HG02840 (cell line): ENCODE measurements around the gene CWC27.

Source experiments
- ATAC-seq: cut with Tn5 transposase; IDR thresholded peaks from one replicate; pipeline ENCODE4 v1.9.1; 2021; ENCODE audit warnings: mild to moderate bottlenecking, moderate library complexity, moderate number of reproducible peaks; ENCODE audit not compliant: unreplicated experiment, low FRiP score

The CWC27 gene

DNA sequence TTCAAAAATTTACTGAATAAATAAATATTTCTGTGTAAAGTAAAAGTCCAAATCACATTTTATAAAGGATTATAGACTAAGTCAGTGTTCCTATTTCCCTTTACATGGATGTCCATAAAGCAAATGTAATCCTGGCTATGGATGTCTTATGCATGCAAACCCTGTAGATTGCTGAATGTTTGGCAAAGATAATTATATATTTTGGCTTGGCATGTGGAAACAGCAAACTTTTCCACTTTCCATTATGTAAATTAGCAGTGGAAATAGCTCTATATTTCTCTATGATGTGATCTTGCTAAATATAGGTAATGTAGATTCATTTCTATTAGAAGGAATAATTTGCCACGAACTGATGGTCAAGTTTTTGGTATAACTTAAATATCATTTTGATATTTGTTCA is 66.5 kb downstream of the CWC27 start:
- ATAC-seq, result no peak

DNA sequence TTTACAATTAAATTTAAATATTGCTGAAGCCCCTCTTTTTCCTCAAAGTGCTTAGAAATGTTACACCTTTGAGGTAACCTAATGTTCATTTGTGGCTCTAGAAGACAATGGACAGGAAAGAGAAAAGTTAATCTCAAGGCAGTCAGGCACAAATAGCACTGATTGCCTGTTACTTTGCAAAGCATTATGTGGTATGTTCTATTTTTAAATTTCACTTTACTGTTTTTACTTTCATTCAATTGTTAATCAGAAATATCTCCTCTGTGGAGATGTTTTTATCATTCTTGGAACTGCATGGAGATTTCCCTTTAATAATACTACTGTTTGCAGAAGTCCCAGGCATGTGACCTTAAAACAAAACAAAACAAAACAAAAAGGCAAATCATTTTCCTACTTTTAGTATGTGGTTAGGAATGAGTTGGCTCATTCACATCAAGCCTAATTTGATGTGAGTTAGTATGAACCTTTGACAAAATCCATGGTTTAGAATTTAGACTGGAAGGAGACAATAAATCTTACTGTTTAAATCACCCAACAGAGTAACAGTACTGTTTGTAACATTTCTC is 67.5 kb downstream of the CWC27 start:
- ATAC-seq, result no peak

DNA sequence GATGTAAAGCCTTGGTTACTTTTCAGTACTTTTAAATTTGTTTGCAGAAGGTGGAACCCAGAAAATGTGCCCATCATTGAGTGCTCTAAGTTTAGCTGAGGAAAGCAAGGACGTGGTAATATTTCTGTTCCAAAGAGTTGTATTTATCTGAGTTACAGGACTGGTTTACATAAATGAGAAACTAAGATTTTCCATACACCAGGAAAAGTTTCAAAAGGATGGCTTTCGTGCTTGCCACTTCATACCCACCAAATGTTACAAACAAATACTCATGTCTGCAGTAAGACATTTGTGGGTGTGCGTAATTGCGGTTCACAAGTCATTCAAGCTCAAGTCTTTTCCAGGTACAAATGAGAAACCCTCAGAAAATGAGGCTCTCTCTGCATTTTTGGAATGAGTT is 68.1 kb downstream of the CWC27 start:
- ATAC-seq, result no peak

DNA sequence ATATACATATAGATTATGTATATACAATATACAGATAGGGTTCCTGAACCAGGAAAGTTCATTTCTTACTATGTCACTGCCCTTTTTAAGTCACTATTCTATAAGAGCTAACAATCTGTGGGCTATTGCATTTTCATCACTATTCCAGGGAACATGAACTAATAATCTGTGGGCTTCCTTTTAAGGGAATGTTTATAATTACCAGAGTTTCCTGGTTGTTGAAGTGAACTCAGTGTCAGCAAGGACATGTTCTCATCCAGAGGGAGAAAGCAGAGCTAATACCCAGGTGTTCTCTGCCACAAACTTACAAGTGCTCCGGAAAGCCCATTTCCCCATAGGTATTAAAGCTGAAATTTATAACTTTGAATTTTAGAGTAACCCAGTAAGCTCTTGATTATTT is 69.6 kb downstream of the CWC27 start:
- ATAC-seq, result no peak

DNA sequence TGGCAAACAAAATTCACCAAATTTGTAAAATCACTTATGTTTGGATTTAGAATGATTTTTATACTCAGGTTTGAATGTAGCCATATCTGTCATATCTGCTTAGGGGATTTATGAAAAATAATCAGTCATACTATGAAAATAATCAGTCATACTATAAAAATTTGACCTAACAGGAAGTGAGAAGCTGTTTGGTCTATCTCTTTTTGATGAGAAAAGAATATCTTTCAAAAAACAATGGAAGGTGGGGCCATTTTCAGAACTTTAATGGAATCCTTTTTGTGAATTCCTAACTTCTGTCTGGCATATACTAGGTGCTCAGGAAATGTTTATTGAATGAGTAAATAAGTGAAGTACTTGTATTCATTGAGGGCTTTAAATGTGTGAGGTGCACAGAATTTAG is 70.1 kb downstream of the CWC27 start:
- no peak for ATAC-seq

DNA sequence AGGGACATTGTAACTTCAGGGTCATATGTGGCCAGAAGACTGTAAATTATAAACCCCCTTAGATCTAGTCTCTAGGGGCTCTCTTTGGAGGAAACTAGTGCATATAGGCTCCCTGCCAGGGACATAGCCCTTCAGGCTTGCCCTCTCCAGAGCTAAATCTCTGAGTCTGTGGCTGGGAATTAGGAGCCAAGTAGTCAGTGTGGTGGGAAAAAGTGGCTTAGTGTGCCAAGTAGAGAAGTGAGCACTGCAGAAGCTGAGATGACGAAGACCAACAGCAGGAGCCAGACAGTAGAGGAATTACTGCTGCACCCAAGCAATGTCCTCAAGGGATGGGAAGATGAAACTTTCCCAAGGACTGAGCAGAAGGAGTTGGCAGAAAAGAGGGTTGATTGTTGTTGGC is 71.2 kb downstream of the CWC27 start:
- ATAC-seq, result no peak

DNA sequence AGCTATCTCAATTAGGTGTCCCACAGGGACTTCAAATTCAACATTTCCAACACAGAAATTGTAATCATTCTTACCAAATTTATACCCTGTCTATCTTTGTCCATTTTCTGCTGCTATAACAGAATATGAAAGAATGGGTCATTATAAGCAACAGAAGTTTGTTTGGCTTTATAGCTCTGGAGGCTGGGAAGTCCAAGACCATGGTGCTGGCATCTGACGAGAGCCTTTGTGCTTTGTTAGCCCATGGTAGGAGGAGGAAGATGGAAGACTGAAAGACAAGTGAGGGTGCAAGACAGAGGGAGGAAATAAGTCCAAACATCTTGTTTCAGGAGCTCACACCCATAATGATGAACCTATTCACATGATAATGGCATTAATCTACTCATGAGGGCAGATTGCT is 72.2 kb downstream of the CWC27 start:
- ATAC-seq, result no peak

DNA sequence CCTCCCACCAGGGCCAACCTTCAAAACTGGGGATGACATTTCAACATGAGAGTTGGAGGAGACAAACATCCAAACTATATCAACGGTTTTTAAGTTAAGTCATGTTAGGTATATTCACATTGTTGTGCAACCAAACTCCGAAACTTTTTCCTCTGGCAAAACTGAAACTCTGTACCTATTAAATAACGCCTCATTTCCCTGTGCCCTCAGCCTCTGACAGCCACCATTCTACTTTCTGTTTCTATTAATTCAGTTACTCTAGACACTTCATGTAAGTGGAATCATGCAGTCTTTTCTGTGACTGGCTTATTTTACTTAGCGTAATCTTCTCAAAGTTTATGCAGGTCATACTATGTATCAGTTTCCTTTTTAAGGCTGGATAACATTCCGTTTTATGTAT is 85.0 kb downstream of the CWC27 start:
- ATAC-seq, result no peak

DNA sequence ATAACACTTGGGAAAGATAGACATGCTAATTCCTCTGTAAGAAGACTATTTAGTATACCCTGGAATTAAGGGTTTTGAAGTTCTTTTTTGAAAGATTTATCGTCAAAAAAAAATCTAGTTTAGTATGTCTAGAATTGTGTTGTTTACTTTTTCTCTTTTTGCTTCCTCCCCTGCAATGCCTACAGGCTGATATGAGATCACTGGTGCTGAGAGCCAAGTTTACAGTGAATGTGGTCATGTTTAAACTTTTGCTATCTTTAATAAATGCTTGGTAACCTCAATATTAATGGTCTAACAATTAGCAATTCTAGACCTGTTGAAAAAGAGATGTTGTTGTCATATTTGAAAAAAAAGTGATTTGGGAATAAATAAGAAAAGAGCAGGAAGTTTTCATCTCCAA is 86.1 kb downstream of the CWC27 start:
- no peak for ATAC-seq

DNA sequence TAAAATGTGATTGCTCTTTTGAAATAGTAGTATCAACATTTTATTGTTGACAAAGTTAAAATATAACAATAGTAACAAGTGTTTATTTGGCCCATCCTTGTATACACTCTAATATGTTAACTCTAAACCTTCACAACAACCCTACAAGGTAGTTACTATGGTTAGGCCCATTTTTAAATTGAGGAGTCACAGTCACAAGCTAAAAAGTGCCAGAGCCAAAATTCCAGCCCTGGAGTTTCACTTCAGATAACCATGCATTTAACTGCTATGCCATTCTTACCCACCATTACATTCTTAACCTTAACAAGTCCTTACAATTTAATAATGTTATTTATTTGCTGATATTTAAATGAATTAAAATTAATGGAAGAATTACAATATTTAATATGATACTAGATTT is 91.2 kb downstream of the CWC27 start:
- no peak for ATAC-seq

DNA sequence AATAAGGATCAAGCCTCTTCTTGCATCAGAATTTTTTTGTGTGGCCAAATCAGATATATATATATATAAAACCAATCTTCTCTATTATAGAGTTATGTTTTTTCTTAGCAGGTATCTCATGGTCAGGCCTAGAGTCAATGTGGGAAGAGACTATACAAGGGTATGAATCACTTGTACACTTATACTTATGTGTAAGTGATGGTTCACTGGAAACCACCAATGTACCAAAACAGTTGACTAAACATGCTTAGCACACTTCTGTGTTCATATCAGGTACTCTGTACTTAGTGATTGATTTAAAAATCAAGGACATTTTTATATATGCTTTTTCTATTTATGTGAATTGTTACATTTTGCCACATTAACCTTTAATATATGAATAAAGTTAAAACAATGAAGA is 92.6 kb downstream of the CWC27 start:
- ATAC-seq, result no peak

DNA sequence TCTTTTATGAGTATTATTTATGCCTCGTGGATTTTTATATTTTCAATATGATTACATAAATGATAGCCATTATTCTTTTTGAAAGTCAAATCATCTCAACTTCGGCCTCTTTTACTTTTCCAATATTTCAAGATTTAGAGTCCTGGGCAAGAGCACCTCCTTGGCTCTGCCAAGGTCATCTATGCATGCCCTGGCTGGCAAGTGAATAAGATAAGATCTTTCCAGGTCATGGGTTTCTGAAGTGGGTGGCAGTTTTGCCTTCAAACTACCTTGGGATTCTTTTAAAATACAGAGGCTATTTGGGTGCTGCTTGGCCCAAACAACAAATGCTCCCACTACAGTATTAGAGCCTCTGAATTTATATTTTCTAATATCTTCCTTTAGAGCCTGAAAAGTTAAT is 95.4 kb downstream of the CWC27 start:
- ATAC-seq, result no peak

DNA sequence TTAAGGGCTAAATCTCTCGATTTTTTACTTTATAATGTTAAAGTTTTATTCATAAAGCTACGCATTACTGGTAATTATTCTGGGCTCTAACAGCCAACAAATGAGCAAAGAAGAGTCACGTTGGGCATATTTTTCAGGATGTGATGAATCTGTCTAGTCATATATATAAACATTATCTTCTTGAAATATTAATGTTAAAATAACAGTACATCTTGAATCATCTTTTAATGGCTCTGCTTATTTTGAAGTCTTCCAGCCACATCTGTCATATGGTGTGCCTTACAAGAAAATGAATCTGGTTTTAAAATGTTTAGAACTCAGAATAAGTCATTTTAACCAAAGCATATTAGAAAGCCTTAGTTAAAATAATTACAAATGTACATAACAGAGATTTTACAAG is 96.9 kb downstream of the CWC27 start:
- ATAC-seq, result no peak

DNA sequence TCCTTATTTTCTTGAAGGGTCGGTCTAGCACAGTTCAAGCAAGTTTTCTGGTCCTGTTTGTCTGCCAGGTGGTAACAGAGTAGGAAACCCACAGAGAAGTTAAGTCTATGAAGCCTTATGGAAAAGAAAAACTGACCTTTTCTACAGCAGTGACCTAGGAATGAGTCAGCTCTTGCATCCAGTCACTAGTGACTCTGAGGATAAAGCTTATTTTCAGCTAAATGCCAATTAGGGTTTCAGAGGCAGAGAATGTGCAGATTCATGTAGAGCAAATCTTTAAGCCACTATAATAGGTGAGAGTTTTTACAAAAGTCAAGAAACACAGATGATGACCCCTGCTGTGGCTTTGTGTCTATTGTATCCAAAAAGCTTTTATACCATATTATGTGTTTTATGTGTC is 100.7 kb downstream of the CWC27 start:
- ATAC-seq, result no peak

DNA sequence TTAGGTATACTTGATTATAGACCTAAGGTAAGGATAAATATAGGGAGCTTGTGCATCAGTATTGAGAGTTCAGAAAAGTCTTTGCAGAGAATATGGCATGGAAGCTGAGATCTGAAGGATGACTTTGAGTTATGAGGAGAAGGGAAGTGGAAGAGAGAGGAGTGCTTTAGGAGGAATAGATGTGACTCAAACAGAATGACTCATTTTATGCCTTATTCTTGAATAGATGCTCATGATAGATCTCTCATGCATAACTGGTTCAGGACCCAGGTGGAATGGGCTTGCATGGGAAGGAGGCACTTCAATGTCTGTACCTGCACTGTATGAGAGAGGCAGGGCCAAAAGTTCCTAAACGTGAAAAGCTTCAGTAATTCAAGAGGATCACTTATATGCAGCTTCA is 103.3 kb downstream of the CWC27 start:
- no peak for ATAC-seq

DNA sequence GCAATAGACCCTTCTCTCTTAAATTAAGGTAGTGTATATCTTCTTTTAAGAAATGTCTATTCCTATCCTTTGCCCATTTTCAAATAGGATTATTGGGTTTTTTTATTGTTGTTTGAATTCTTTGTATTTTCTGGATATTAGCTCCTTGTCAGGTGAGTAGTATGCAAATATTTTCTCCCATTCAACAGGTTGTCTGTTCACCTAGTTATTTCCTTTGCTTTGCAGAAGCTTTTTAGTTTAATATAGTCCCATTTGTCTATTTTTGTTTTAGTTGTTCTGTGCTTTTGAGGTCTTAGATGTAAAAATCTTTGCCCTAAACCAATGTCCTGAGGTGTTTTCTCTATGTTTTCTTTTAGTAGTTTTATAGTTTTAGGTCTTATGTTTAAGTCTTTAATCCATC is 104.7 kb downstream of the CWC27 start:
- no peak for ATAC-seq

DNA sequence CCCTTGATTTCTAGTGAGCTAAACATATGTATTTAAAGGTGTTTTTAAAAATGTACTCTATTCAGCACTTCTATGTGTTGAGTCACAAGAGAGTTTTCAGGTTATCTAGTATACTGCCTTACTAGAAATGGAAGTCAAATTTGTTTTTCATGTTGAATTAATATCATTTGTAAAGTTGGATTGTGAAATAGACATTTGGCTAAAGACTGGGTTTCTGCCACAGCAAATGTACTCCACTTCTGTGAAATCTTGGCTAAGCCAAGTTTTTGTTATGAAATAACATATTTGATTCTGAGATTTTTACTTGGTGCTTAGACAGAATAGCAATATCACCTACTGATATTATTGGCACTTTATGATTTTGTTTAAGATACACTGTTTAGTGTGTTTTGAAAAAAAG is 106.0 kb downstream of the CWC27 start:
- no peak for ATAC-seq

DNA sequence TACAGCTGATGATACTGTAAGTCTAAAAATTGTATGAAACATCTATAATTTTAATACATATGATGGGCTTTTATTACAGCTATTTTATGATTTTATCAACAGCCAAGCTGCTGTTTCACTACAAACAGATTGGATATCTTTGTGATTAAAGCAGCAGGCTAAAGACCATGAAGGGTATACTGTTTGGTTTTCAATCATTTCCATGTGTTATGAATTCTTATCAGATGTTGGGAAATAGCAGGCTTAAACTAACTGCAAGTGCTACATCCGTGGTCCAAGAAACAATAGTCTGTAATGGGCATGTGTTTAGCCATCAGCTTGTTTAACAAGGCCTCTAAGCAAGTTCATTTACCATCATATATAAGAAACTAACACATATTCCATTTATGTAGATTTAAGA is 107.5 kb downstream of the CWC27 start:
- no peak for ATAC-seq

DNA sequence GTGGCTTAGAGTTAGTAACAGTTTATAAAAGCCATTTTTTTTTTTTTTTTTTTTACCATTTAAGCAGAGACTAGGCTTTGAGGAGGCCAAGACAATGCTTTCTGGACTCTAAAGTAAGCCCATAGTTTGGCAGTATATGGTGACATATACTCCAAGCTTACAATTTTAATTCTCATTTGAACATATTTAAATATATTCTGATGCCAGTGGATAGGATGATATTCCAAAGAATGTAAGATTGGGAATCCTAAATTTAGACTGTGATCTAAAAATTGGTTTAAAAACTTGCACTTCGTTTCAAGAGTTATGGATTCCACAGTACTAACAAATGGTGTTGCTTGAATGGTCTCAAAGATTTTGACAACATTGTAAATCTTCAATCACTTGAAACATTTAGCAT is 112.1 kb downstream of the CWC27 start:
- no peak for ATAC-seq

DNA sequence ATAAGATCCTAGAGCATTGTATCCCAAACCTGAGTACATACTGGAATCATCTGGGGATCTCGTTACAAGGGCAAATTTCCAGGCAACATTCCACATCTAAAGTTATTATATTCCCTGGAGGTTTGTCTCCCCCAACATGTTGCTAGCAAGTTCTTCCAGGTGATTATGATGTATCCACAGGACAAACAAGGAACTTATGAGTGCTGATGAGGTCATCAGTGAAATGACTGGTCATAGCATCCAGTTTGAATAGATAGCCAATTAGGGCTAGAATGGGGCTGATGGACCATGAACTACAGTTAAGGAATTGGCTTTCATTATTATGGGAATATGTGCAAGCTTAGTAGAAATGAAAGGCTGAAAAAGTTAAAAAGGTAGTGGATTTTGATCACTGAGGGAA is 115.2 kb downstream of the CWC27 start:
- ATAC-seq, result no peak

DNA sequence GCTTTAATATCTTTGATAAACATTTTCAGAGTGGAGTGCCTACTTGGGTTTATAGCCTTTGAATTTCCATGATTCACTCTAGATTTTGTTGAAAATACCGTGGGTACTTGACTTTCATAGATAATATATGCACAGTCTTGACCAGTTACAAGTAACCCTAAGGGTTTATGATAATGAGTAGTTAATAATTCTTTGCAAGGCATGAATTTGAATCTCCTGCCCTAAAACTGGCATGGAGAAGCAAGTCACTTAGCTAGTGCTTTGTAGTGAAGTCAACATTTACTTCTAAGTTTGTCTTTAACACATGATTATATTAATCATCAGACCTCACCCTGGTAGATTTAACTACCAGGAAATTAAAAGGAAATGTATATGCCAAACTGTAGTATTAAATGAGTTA is 115.8 kb downstream of the CWC27 start:
- no peak for ATAC-seq

DNA sequence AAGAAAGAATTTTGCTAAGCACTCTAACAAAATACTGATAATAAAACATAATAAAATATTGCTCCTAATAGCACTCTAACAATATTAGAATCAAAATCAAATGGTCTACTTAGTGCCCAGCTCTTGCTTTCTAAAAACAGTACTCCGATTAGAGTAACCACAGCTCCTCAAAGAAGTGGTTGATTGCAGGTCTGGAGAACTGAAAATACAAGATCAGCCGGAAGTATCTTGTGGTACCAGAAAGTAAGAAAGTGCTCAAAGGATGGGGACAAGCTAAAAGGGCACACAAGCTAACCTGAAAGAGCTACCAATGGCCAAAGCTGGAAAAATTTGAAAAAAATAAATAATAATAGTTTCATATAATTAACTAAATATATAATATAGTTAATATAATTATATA is 119.2 kb downstream of the CWC27 start:
- no peak for ATAC-seq

DNA sequence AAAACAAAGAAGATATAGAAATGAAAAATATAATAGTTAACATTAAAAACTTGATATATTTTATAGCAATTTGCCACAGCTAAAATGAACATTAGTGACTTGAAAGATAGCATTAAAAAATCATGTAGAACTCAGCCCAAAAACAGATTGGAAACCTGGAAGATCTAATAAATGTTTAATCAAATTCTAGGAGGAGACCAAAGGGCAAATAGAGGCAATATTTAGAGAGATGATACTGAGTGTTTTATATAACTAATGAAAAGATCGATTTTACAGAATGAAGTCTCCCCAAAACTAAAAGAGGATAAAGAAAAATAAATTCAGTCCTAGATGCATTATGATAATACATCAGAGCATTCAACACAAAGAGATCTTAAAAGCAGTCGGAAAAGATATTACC is 127.0 kb downstream of the CWC27 start:
- ATAC-seq, result no peak
